HEK293T (cell line): ENCODE results near the gene DOCK3.

Experiments
- ARNT ChIP-seq: fragments of 450-650 bp; IDR thresholded peaks from 2 replicates; pipeline ENCODE4 v1.6.1; 2017; ENCODE audit warnings: mild to moderate bottlenecking
- BHLHE40 ChIP-seq: fragments of 450-650 bp; IDR thresholded peaks from 2 replicates; pipeline ENCODE4 v1.6.1; 2016; ENCODE audit warnings: mild to moderate bottlenecking, moderate library complexity, borderline replicate concordance
- ELF4 ChIP-seq: fragments of 450-650 bp; IDR thresholded peaks from 2 replicates; pipeline ENCODE4 v1.6.1; 2017; ENCODE audit warnings: antibody characterized with exemption
- FOXA1 ChIP-seq: fragments of 450-650 bp; IDR thresholded peaks from 2 replicates; pipeline ENCODE4 v1.6.1; 2016; ENCODE audit warnings: mild to moderate bottlenecking
- FOXM1 ChIP-seq: fragments of 450-650 bp; IDR thresholded peaks from 2 replicates; pipeline ENCODE4 v1.6.1; 2017; ENCODE audit warnings: mild to moderate bottlenecking, borderline replicate concordance
- HDGF ChIP-seq: fragments of 450-650 bp; IDR thresholded peaks from 2 replicates; pipeline ENCODE4 v1.6.1; 2017; ENCODE audit warnings: antibody characterized with exemption, borderline replicate concordance
- SP1 ChIP-seq: fragments of 450-650 bp; IDR thresholded peaks from 2 replicates; pipeline ENCODE4 v1.6.1; 2017
- SUZ12 ChIP-seq: fragments of 450-650 bp; IDR thresholded peaks from 2 replicates; pipeline ENCODE4 v1.6.1; 2016; ENCODE audit warnings: mild to moderate bottlenecking
- TARDBP ChIP-seq: fragments of 450-650 bp; IDR thresholded peaks from 2 replicates; pipeline ENCODE4 v1.6.1; 2016
- ZNF384 ChIP-seq: fragments of 450-650 bp; IDR thresholded peaks from 2 replicates; pipeline ENCODE4 v1.6.1; 2016
- TF ChIP-seq, protein P1 (sequence below): fragments of 450-650 bp; IDR thresholded peaks from 2 replicates; pipeline ENCODE4 v1.6.1; 2016

DNA sequence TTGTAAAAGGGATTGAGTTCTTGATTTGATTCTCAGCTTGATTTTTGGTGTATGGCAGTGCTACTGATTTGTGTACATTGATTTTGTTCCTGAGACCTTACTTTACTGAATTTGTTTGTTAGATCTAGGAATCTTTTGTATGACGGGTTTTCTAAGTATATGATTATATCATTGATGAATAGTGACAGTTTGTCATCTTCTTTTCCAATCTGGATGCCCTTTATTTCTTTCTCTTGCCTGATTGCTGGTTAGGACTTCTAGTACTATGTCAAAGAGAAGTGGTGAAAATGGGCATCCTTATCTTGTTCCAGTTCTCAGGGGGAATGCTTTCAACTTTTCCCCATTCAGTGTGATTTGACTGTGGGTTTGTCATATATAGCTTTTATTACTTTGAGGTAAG is 103.0 kb downstream of the DOCK3 start:
- TF ChIP-seq FOXA1 (no peak), HDGF (no peak), TARDBP (no peak), SP1 (no peak), ELF4 (no peak), BHLHE40 (no peak), SUZ12 (no peak), FOXM1 (no peak), ARNT (no peak), ZNF384 (no peak)
- TF ChIP-seq, protein P1, sequence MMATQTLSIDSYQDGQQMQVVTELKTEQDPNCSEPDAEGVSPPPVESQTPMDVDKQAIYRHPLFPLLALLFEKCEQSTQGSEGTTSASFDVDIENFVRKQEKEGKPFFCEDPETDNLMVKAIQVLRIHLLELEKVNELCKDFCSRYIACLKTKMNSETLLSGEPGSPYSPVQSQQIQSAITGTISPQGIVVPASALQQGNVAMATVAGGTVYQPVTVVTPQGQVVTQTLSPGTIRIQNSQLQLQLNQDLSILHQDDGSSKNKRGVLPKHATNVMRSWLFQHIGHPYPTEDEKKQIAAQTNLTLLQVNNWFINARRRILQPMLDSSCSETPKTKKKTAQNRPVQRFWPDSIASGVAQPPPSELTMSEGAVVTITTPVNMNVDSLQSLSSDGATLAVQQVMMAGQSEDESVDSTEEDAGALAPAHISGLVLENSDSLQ = no peak
